Endometrium (tissue), 2 donors: Measurements from ENCODE around the gene GPR39.

ENCODE experiments used
- FAIRE-seq: peaks from 2 replicates; lab custom pipeline; 2012; peaks lifted over from hg19 to GRCh38; lab: Jason Lieb, UNC
- donor health status: control.
- donor health status: control.

GPR39 gene

DNA sequence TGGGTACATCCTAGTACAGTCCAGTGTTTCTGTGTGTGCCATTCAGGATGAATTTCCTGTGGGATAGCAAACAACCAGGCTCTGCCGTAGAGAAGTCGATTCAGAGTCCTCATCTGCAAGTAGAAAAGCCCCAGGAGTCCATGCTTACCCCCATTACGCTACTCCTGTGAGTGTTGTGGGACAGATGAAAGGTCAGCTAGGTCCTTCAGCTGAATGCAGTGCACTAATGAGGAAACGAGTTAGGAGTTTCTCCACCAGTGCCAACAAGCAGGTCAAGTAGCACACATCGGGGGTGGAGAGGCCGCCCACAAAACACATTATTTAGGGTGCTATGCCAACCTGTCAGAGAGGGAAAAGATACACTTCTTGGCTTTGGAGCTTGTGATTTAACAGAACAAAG, 2.5 kb upstream of the GPR39 start:
- no peak for FAIRE-seq

DNA sequence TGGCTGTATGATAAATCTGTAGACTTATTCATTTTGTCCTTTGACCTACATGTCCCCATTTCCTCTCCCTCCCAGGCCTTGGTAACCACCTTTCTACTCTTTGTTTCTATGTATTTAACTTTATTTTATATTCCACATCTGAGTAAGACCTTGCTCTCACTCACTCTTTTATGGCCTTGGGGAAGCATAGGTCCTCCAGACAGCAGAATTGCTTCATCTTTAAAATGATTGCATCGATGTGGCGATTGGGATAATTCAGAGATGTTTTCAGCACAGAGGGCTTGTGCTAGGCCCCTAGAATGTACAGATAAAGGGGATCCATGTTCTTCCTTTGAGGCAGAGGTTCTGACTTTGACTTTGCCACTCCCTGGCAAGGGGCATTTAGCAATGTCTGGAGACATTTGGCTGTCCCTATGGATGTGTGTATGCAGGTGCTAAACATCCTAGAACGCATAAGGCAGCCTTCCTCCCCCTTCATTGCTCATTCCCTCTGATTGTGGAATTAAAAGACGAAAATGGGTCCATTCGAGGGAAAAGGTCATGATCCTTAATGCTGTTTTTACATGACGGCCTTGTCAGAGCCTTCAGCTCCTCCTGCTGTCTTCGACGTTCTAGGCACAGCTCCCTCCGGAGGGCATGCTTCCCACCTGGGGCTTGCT, 1.2 kb upstream of the GPR39 start:
- no peak for FAIRE-seq

DNA sequence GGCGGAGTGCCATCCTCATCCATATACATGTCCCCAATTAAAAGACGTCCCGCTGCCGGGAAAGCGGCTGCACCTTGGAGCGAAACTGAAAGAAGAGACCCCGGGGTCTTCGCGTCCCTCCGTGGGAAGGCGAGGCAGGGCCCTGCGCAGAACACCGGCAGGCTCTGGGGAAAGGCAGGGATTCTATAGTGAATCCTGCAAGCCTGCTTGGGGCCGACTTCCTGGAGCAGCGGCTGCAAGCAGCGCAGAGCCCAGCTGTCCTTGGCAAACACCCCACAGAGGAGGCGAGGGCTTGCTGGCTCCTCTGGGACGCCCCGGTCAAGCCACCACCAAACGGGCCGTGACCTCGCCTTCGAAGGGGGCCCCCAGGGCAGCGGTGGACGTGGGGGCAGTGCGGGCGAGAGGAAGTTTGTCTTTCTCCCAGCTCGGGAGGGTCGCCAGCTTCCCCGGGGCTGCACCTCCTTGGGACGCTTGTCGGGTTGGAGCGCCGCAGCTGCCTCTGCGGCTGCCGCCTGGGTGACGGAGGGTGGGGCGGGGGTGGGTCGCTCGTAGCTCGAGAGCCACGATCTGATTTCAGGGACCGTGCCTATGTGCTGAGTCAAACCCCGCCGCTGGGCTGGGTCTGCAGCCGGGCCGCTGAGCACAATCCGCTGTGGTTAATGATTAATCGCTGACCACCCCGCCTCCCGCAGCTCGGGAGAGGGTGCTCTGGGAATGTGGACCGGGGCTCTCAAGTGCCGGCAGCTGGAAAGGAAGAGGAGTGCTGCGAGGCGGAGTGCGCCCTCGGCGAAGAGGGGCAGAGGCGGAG, 486 bp upstream of the GPR39 start:
- FAIRE-seq: no peak

DNA sequence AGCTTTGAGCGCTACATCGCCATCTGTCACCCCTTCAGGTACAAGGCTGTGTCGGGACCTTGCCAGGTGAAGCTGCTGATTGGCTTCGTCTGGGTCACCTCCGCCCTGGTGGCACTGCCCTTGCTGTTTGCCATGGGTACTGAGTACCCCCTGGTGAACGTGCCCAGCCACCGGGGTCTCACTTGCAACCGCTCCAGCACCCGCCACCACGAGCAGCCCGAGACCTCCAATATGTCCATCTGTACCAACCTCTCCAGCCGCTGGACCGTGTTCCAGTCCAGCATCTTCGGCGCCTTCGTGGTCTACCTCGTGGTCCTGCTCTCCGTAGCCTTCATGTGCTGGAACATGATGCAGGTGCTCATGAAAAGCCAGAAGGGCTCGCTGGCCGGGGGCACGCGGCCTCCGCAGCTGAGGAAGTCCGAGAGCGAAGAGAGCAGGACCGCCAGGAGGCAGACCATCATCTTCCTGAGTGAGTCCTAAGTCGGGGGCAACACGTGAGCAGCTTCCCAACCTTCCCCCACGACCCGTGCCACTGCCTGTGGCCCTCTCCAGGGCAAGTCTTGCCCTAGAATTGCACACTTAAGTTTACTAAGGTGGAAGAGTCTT, 928 bp downstream of the GPR39 start:
- no peak for FAIRE-seq

DNA sequence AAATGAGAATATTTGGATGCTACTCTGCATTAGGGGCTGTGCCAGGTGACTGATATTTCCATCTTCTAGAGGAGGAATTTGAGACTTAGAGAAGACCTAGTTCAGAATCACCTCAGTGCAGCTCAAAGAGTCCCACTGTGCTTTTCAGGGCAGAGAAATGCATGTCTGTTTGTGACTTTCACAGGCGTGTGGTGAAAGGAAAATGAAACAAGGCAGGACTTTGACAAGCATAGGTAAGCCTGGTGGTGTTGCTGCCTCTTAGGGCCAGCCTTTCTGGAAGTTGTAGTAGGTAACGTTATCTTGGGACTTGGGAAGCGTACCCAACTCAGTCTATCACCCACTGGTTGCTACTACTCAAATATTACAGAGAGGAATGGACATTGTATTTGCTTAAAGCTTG, 2.6 kb downstream of the GPR39 start:
- FAIRE-seq: no peak

DNA sequence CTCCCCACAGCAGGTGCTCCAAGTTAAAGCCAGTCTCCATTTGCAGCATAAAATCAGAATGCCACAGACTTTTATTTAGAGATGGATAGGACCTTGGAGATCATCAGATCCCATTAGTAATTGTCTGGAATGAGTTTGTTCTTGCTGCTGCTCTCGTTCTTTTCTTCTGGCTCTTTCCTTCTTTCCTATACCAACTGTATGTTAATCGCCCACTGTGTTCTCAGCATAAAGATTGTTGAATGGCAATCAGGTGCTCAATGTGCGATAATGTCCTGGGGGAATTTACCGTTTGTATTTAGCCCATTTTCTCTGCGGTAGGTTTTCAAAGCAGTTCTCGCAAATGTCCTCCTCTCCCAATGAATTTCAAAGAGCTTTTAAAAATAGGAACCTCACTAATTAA, 3.3 kb downstream of the GPR39 start:
- no peak for FAIRE-seq

DNA sequence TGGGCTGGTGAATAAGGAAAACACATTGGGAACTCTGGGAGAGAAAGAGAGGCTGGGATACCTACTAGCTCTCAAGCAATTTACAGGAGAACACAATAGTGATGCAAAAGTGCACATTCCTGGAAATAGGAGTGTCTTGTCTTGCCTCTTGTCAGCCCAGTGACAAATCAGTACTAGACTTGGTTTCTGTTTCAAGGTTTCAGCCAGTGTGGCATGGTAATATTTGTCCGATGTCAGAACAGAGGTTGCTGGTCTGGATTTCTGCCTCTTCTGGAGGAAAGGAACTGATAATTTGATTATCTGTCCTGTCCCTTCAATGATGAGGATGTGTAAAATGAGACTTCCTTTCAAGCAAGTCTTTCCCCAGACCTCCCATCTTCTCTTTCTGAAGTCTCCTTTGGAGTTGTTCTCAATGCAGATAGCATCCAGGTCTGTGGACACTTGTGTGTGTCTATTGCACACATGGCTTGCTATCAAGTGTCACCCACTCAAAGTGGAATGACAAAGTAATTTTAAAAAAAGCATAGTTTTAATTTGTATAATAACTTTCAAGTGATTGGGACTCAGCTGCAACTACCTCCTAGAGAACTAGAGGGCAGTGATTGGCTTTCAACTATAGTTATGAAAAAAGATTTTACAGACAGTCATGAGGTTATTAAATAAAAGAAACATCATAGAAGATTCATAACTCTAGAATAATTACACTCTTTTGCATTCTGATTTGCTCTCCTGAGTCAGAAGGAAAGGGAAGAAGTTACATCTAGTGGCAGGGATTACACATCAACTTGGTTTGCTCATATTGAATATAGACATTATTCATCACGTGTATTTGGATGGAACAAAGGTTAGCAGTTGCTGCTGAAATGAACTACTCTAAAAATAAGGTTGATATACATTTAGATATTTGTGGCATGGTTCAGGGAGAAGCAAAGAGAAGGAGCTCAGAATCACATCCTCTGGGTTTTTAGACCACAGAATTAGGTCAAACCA, 4.5 kb downstream of the GPR39 start:
- FAIRE-seq: no peak

DNA sequence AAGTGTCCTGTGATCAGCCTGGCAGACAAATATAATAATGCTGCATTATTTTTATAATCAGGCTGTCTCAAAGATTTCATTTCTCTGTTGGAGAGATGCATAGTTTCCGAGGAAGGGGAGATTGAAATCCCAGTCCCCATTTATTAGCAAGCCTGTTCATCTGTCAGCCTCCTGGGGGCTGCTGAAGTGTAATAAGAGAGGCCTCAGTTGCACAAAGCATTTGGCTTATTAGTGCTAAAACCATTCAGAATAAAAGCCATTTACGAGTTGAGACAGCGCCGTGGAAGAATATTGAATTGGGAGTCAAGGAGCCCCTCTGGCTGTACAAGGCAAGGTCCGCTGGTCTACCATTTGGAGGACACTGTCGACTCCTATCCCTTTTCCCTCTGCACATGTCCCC, 6.1 kb downstream of the GPR39 start:
- no peak for FAIRE-seq

DNA sequence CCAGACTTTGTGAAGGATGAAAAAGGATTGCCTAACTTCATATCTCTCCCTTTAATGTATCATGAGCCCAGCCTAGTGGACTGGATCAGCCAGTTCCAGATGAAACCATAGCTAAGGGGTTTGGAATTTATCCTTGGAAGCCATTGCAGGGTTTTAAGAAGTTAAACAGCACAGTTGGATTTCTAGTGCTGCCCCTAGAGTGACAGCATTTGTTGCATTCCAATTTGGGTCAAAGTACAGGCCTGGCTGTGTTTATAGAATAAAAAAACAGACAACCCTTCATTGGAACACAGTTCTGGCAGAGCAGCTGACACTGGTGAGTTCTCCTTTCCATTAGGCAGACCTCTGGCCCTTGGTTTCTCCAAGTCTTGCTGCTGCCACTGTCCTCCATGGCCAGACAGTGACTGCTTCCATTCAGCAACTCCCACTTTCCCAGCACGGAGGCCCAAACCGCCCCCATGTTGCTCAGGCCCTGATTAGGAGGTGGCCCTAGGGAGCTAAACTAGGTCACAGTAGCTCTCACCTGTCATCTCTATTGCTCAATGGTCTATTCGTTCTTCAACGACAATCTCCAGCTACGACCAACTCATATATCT, 8.0 kb downstream of the GPR39 start:
- no peak for FAIRE-seq

DNA sequence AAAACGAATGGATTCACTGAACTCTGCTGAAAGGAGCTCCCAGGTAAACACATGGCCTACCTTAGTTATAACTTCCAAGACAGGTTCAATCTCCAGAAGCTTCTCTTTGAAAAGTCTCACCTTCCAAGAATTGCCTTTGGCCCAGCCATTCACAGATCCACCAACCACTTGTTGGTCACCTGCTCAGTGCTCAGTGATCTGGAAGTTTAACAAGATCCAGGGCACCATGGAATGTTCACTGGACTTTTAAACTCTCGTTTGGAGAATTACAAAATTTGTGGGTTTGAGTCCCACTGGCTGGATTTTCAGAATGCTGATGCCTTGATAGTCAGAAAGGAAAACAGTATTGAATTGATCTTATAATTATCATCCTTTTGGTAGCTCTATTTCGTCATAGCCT, 9.4 kb downstream of the GPR39 start:
- FAIRE-seq: no peak

DNA sequence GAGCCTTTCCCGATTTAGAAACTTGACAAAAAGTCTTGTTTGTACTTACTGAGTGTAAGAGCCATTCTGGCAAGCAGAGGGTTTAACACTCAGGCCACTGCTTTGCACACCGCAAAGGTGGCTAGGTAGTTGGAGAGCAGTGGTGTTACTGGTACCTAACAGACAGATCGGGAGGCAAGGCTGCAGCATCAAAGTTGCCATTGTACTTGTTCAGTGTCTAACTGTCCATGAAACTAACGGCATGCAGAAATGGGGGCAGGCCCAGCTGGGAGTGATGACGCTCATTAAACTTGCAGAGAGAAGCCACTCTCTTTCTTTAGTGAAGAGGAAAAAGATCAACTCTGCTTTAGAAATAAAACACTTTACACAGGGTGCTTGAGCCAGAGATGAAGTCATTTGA, 10.1 kb downstream of the GPR39 start:
- no peak for FAIRE-seq

DNA sequence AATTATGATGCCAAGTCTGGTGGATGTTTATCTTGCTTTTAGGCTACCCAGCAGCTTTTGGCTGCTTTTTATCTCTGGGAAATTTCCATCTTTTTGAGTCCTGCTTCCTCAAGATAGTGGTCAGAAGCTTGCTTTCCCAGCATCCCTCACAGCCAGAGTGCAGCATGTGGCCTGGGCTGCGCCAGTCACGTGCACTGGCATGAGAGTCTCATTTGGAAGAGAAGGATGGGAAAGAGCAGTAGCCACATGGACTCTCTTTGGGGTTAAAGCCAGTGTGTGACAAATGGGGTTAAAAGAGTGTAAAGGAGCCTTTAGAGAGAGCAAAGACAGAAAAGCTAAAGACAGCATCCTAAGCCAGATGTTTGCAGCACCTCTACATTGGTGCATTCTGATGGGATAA, 12.7 kb downstream of the GPR39 start:
- FAIRE-seq: no peak

DNA sequence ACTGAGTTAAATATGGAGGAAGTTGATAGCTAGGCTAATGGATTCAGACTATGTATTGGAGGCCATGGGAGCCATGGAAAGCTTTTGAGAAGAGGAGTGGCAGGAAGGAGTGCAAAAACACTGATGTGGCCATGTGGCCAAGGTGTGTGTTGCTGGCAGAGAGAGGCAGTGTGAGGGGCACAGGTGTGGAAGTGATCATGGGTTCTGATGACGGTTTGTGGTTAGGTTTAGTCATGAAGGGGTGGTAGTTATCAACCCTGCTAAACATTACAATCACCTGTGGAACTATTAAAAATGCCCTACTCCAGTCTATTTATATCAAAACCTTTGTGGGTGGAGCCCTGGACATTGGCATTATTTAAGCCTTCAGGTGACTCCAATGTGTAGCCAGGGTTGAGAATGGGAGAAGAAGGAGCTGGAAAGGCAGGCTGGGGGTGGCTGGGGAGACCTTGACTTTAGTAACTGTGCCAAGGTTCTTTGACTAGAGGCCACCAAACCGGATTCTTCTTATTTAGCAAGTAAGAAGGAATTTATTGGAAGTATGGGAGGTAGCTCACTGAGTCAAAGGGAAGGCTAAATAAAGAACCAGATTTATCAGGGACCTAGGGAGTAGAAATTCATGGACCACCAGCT, 13.5 kb downstream of the GPR39 start:
- FAIRE-seq: no peak

DNA sequence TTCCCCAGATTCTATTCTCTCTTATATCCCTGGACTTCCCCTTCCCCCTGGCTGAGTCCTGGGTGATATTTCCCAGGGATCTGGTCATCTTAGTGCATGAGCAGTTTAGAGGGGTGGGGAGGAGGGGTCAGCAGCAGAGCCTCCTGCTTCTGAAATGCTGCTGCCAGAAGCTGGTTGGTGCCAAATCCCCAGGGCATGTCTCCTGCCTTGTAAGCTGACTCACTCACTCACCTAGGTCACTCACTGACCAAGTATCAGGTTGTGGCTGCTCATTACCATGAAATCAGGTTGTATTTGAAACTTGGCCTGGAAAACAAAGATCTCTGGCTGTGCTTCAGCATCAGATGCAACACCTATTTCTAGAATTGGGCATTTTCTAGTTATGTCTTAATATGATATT, 14.3 kb downstream of the GPR39 start:
- no peak for FAIRE-seq

DNA sequence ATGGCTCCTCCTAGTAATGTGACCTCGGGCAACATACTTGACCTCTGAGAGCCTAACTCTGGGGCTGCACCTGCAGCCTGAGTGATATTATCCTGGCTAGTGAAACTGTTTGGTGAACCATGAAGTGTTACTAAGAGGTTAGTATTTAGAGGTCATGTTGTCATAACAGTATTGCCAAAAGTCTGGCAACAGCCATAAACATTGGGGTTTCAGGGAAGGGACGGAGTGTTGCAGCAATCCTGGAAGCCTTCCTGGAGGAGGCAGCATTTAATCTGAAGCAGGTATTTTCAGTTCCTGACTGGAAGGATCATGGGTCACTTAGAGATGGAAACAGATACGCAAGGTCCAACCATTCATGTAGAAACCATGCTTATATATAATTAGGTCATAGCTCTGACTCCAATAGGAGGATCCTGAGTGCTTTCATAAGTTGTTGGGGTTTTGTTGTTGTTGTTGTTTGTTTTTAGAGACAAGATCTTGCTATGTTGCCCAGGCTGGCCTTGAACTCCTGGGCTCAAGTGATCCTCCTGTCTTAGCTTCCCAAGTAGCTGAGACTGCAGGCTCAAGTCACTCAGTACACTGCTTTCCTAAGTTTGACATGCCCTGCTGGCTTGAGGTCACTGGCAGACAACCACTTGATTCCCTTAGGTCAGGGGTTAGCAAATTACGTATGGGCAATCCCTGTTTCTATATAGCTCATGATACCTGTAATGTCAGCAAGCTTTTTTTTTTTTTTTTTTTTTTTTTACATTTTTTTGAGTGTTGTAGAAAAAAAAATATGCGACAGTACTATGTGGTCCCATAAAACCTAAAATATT, 21.5 kb downstream of the GPR39 start:
- no peak for FAIRE-seq

DNA sequence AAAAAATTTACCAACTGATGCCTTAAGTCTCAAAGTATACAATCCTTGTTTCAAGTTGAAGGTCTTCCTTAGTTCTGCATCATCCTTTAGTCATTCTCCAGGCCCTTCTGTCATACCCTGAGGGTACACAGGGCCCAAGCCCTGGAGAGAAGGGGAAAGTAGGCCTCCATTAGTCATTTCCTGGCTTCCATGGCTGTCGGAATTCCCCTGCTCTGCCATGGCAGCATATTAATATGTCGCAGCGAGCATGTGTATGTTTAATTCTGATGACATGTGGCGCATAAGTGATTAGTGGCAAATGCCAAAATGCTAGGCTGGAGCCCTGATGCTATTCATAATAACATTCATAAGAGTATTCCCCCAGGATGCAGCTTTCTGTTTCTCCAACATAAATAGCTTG, 22.1 kb downstream of the GPR39 start:
- FAIRE-seq: no peak

DNA sequence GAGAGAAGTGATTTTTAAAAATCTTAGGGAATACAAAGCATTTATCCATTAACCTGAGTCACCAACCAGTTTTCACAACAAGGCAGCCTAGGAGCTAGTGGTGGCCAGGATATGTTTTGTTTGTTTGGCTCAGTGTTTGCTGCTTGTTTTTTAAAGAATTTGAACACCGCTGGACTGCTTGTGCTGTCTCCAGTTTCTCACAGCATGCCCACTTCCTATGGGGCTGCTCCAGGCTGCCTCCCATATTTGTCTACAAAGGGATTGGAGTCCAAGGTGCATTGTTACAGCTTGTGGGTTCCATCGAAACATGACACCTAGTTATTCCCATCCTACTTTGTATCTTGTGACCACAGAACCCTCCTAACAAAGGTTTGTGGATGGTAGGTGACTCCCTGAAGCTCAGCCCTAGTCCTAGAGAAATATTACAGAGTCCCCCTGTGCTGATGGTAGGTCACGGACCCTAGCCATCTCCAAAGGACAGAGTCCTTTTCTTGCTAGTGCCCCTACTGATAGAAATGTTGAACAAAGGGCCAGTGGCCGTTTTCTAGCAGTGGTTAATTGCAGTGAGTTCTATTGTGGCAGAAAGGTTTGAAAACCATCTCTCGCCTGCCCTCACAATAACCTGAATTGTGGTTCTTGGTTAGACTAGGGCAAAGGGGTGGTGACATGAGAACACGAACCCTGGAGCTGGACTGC, 23.2 kb downstream of the GPR39 start:
- no peak for FAIRE-seq

DNA sequence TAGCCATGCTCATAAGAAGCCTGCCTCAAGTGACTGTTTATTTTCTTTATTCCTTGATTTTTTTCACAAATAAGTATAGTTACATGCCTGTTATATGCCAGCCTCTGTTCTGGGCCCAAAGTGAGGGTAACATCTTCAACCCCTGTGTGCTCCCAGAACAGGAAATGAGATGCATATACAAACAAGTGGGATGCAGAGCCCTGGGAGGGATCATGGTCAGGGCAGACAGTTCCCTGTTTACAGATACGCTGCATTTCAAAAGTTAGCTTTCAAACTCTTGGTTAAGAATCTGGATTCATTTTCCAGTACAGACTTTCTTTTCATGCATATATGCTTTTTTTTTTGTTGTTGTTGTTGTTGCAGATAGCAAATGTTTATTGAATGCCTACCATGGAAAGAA, 24.4 kb downstream of the GPR39 start:
- no peak for FAIRE-seq

DNA sequence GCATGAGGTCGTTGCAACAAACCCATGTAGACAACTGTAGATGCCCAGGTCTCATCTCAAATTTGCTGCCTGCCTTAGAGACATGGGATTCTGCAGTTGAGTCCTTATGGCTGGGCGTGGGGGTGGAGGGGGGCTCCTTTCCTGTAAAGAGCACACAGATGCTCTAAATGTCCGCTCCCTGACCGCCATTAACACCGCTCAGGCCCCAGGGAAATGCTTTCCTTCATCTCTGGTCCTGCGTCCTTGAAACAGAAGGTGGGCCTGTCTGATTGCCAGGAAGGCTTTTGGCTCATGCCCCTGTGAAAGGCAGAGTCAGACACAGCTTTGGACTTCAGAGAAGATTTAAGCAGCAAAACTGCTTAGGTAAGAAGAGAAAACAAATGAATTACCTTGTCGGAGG, 25.7 kb downstream of the GPR39 start:
- FAIRE-seq: no peak

DNA sequence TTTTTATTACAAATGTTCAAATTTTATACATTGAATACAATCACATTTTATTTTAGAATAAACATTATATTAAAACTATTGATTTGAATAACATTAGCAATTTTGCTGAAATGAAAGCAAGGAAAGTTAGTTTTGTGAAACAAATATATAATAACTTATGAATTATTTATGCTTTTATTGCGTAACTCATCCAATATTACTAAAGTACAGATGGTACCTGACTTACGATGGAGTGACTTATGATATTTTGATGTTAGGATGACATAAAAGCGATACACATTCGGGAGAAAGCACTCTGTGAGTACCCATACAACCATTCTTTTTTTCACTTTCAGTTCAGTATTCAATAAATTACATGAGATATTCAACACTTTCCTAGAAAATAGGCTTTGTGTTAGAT, 26.5 kb downstream of the GPR39 start:
- no peak for FAIRE-seq
